Liver (tissue), 9 donors: ENCODE results near the gene ZNF860. TPM values are rescaled to one million over a fixed set of nuclear protein-coding genes. Genes with fewer than 3 reads are reported as not detected.

Experiments used
- DNase-seq: peaks from one replicate; pipeline ENCODE4 v3.0.0-alpha.2; 2017; ENCODE audit warnings: low spot score
- H3K27ac ChIP-seq, 2 donors: one replicate each; pipeline ENCODE4 v1.7.0; 2013; ENCODE audit warnings: inconsistent platforms in 2 of 2, low read length in 2 of 2, control low read depth in 1 of 2, low read depth in 1 of 2, mild to moderate bottlenecking in 1 of 2
- H3K27me3 ChIP-seq, 4 donors: one replicate each; pipeline versions ENCODE4 v1.6.1 to v1.7.0; 2013; ENCODE audit warnings: low read length in 3 of 4, inconsistent platforms in 1 of 4, mild to moderate bottlenecking in 1 of 4, moderate library complexity in 1 of 4; ENCODE audit not compliant: control insufficient read depth in 4 of 4, insufficient read depth in 4 of 4
- H3K36me3 ChIP-seq, 4 donors: one replicate each; pipeline versions ENCODE4 v1.6.1 to v1.7.0; 2013; ENCODE audit warnings: low read length in 3 of 4, mild to moderate bottlenecking in 3 of 4, low read depth in 1 of 4, moderate library complexity in 1 of 4; ENCODE audit not compliant: control insufficient read depth in 4 of 4, insufficient read depth in 3 of 4
- H3K4me1 ChIP-seq, 4 donors: one replicate each; pipeline versions ENCODE4 v1.6.1 to v1.7.0; 2013; ENCODE audit warnings: low read length in 3 of 4, mild to moderate bottlenecking in 3 of 4, moderate library complexity in 1 of 4; ENCODE audit not compliant: control insufficient read depth in 4 of 4, insufficient read depth in 4 of 4
- H3K4me3 ChIP-seq, 3 donors: one replicate each; pipeline versions ENCODE4 v1.6.1 to v1.7.0; 2013; ENCODE audit warnings: low read length in 3 of 3, control low read depth in 1 of 3, low read depth in 1 of 3, mild to moderate bottlenecking in 1 of 3
- H3K9ac ChIP-seq, 2 donors: one replicate each; pipeline ENCODE4 v1.7.0; 2013; ENCODE audit warnings: low read length in 2 of 2, mild to moderate bottlenecking in 2 of 2, moderate library complexity in 2 of 2, control low read depth in 1 of 2, low read depth in 1 of 2
- H3K9me3 ChIP-seq, 4 donors: one replicate each; pipeline versions ENCODE4 v1.6.1 to v1.7.0; 2013; ENCODE audit warnings: low read length in 3 of 4; ENCODE audit not compliant: control insufficient read depth in 4 of 4
- ATF3 ChIP-seq: IDR thresholded peaks from 2 replicates; pipeline ENCODE4 v1.6.1; 2016; ENCODE audit warnings: antibody characterized with exemption
- CTCF ChIP-seq: fragments of 150-350 bp; IDR thresholded peaks from 2 replicates; pipeline ENCODE4 v1.5.1; 2017; ENCODE audit warnings: improper control_type of control experiment, low read depth, low read length; ENCODE audit not compliant: missing input control
- EGR1 ChIP-seq, 2 donors: IDR thresholded peaks; 2 replicates each; pipeline ENCODE4 v1.6.1; 2016 to 2018; ENCODE audit warnings: antibody characterized with exemption in 2 of 2, low read depth in 2 of 2
- FOXA1 ChIP-seq: IDR thresholded peaks from 2 replicates; pipeline ENCODE4 v1.6.1; 2016; ENCODE audit warnings: antibody characterized with exemption
- FOXA2 ChIP-seq: IDR thresholded peaks from 2 replicates; pipeline ENCODE4 v1.6.1; 2016; ENCODE audit warnings: antibody characterized with exemption
- GABPA ChIP-seq, 2 donors: IDR thresholded peaks in 1 of 2; conservative IDR thresholded peaks in 1 of 2; 2 replicates each; pipeline ENCODE4 v1.6.1; 2016; ENCODE audit warnings: antibody characterized with exemption in 2 of 2, mild to moderate bottlenecking in 1 of 2, moderate library complexity in 1 of 2
- HNF4A ChIP-seq, 2 donors: conservative IDR thresholded peaks; 2 replicates each; pipeline ENCODE4 v1.6.1; 2016; ENCODE audit warnings: antibody characterized with exemption in 2 of 2, mild to moderate bottlenecking in 2 of 2
- HNF4G ChIP-seq: IDR thresholded peaks from 2 replicates; pipeline ENCODE4 v1.6.1; 2016; ENCODE audit warnings: antibody characterized with exemption
- JUND ChIP-seq, 2 donors: IDR thresholded peaks; 2 replicates each; pipeline ENCODE4 v1.6.1; 2016; ENCODE audit warnings: antibody characterized with exemption in 2 of 2
- MAX ChIP-seq: IDR thresholded peaks from 2 replicates; pipeline ENCODE4 v1.6.1; 2016; ENCODE audit warnings: antibody characterized with exemption
- NR2F2 ChIP-seq: IDR thresholded peaks from 2 replicates; pipeline ENCODE4 v1.6.1; 2016; ENCODE audit warnings: antibody characterized with exemption
- RAD21 ChIP-seq, 2 donors: IDR thresholded peaks; 2 replicates each; pipeline ENCODE4 v1.6.1; 2016; ENCODE audit warnings: antibody characterized with exemption in 2 of 2, mild to moderate bottlenecking in 2 of 2
- REST ChIP-seq: IDR thresholded peaks from 2 replicates; pipeline ENCODE4 v1.6.1; 2016; ENCODE audit warnings: antibody characterized with exemption, mild to moderate bottlenecking
- RXRA ChIP-seq, 2 donors: IDR thresholded peaks; 2 replicates each; pipeline ENCODE4 v1.6.1; 2017 to 2018; ENCODE audit warnings: antibody characterized with exemption in 2 of 2, mild to moderate bottlenecking in 1 of 2
- SP1 ChIP-seq: IDR thresholded peaks from 2 replicates; pipeline ENCODE4 v1.6.1; 2018; ENCODE audit warnings: antibody characterized with exemption, mild to moderate bottlenecking
- TAF1 ChIP-seq: conservative IDR thresholded peaks from 2 replicates; pipeline ENCODE4 v1.6.1; 2016; ENCODE audit warnings: antibody characterized with exemption, mild to moderate bottlenecking
- YY1 ChIP-seq: IDR thresholded peaks from 2 replicates; pipeline ENCODE4 v1.6.1; 2016; ENCODE audit warnings: antibody characterized with exemption, mild to moderate bottlenecking
- WGBS: extraction: QIAGEN DNeasy Blood & Tissue Kit; methylation state at CpG from one replicate; pipeline ENCODE4 v1.1.7; 2013; 5-methylcytosine and 5-hydroxymethylcytosine counted together
- polyA plus RNA-seq, 2 donors: library from polyadenylated mRNA; stranded (reverse) in 1 of 2; unstranded in 1 of 2; fragments of 200-250 nt in 1 of 2; fragments of >200 nt in 1 of 2; fragmentation: Nextera tagmentation in 1 of 2; extraction: Ambion mirVana in 1 of 2; gene quantifications; one replicate each; pipeline versions ENCODE4 v1.2.1 to v1.2.3, GENCODE V29; 2013 to 2015
- total RNA-seq, 2 donors: library from RNA; depleted of rRNA; stranded (reverse); fragments of >200 nt; gene quantifications; one replicate each; pipeline ENCODE4 v1.2.3, GENCODE V29; 2014
- TF ChIP-seq, protein P1 (sequence below): IDR thresholded peaks from 2 replicates; pipeline ENCODE4 v1.6.1; 2016; ENCODE audit warnings: antibody characterized with exemption
- donor health status: healthy.
- donor health status: healthy.
- donor health status: healthy.
- donor health status: healthy.
- donor health status: healthy.

ZNF860 gene
- total and polyA plus RNA-seq, 4 donors: 0.10 to 0.42 (median 0.17) TPM; not detected in 1

GRCh38 chr3:32017286-32017685 lies 35.7 kb downstream of the ZNF860 start (continued):
- TF ChIP-seq MAX (no peak), GABPA (IDR thresholded peaks at IDR 0.05 in 1 of 2, conservative IDR thresholded peaks at IDR 0.05 in 1 of 2) (no peak), FOXA1 (no peak), NR2F2 (no peak), HNF4A (conservative IDR thresholded peaks at IDR 0.05) (no peak)

- no peak for DNase-seq
- Histone ChIP-seq H3K9me3 (no peaks in the 10 kb centered on the region), H3K9ac (no peak overlapping the region), H3K27me3 (peaks cover 0 to 14% (median 0%) of the 10 kb centered on the region in 4 donors), H3K4me3 (no peak overlapping the region), H3K27ac (no peak overlapping the region), H3K36me3 (no peaks in the 10 kb centered on the region), H3K4me1 (no peaks in the 10 kb centered on the region)
- TF ChIP-seq GABPA (IDR thresholded peaks at IDR 0.05 in 1 of 2, conservative IDR thresholded peaks at IDR 0.05 in 1 of 2): no peak
- peak; percentile 54 for TF ChIP-seq REST
- peak; percentile 74 for TF ChIP-seq CTCF
- TF ChIP-seq HNF4A (conservative IDR thresholded peaks at IDR 0.05): no peak
- no peak for TF ChIP-seq JUND (IDR thresholded peaks at IDR 0.05)
- TF ChIP-seq MAX: no peak
- TF ChIP-seq, protein P1, sequence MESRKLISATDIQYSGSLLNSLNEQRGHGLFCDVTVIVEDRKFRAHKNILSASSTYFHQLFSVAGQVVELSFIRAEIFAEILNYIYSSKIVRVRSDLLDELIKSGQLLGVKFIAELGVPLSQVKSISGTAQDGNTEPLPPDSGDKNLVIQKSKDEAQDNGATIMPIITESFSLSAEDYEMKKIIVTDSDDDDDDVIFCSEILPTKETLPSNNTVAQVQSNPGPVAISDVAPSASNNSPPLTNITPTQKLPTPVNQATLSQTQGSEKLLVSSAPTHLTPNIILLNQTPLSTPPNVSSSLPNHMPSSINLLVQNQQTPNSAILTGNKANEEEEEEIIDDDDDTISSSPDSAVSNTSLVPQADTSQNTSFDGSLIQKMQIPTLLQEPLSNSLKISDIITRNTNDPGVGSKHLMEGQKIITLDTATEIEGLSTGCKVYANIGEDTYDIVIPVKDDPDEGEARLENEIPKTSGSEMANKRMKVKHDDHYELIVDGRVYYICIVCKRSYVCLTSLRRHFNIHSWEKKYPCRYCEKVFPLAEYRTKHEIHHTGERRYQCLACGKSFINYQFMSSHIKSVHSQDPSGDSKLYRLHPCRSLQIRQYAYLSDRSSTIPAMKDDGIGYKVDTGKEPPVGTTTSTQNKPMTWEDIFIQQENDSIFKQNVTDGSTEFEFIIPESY: no peak
- no peak for TF ChIP-seq SP1
- no peak for TF ChIP-seq YY1
- TF ChIP-seq RAD21 (IDR thresholded peaks at IDR 0.05): peak; percentile 89 to 92
- no peak for TF ChIP-seq NR2F2
- no peak for TF ChIP-seq HNF4G
- TF ChIP-seq TAF1: no peak
- no peak for TF ChIP-seq EGR1 (IDR thresholded peaks at IDR 0.05; ENCODE audit: low read depth in 2 of 2)
- peak; percentile 7 for TF ChIP-seq FOXA1
- no peak for TF ChIP-seq FOXA2
- no peak for TF ChIP-seq RXRA (IDR thresholded peaks at IDR 0.05)
- TF ChIP-seq ATF3: peak; percentile 13
- 41% methylated on average over 5 of the region's 5 CpGs for WGBS
Measured at GRCh38 chr3:32018757-32019564, 37.4 kb downstream of the ZNF860 start.
